Measurements from ENCODE around the gene EPB41L4B. TPM values are rescaled to one million over a fixed set of nuclear protein-coding genes. Genes with fewer than 3 reads are reported as not detected.
"Not testable (repeated sequence)": the region's sequence is repeated elsewhere in the genome, so short reads cannot be mapped to it uniquely, and the experiment has no call there.

Gene EPB41L4B

GRCh38 chr9:109126671-109127070 lies 194.2 kb downstream of the EPB41L4B start:
- not testable (repeated sequence) for H3K4ac ChIP-seq (ENCODE audit: low read depth in 1 of 2, low read length in 2 of 2)

DNA sequence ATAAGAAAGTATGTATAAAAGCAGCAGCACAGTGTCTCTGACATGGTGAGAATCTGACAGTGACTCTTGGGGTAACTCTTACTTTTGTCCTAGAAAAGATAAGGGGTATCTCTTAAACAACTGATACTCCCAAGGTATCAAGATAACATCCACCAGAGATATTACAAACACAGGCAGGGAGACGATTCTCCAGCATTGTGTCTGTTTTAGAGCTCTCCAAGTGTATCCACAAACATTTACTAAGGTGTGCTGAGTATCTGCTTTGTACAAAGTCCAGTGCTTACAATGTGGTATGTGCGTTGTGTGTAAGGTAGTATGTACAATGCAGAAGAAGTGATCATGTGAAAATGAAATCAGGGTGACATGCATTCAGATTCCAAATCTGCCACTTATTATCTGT lies 196.7 kb downstream of the EPB41L4B start:
- Histone ChIP-seq H2BK12ac (ENCODE audit: low read length in 2 of 2) (no peak overlapping the region), H3K9ac (ENCODE audit: low read length) (no peak overlapping the region), H2BK15ac (ENCODE audit: low read depth, poor library complexity, severe bottlenecking) (no peak overlapping the region), H3K14ac (ENCODE audit: low read length in 2 of 2) (no peak overlapping the region), H3K9me3 (ENCODE audit: control insufficient read depth, low read length) (no peaks in the 10 kb centered on the region), H3K27ac (ENCODE audit: low read length, poor library complexity, severe bottlenecking) (no peak overlapping the region), H2BK5ac (ENCODE audit: low read depth, low read length, poor library complexity, severe bottlenecking) (no peak overlapping the region), H4K91ac (ENCODE audit: low read length) (no peak overlapping the region), H3K79me1 (replicated peaks; ENCODE audit: low read length, poor library complexity, severe bottlenecking) (no peaks in the 10 kb centered on the region), H3K18ac (ENCODE audit: low read depth in 1 of 2, low read length in 2 of 2) (no peak overlapping the region), H2AK5ac (ENCODE audit: low read length, severe bottlenecking) (no peak overlapping the region), H3K27me3 (ENCODE audit: control insufficient read depth in 1 of 2, insufficient read depth in 1 of 2, low read length in 2 of 2) (no peaks in the 10 kb centered on the region), H3K4me2 (ENCODE audit: low read length, poor library complexity, severe bottlenecking) (no peak overlapping the region), H3K23ac (ENCODE audit: low read length in 2 of 2) (no peak overlapping the region), H3K4me1 (ENCODE audit: control insufficient read depth, insufficient read depth, low read depth, low read length) (no peaks in the 10 kb centered on the region), H2AFZ (ENCODE audit: low read depth, low read length) (no peak overlapping the region), H4K8ac (ENCODE audit: low read length) (no peak overlapping the region), H3K36me3 (ENCODE audit: control insufficient read depth in 1 of 2, insufficient read depth in 2 of 2, low read depth in 1 of 2, low read length in 2 of 2) (no peaks in the 10 kb centered on the region), H3K4me3 (ENCODE audit: insufficient read depth in 1 of 2, low read depth in 1 of 2, low read length in 2 of 2) (no peak overlapping the region), H2BK120ac (ENCODE audit: low read depth, low read length) (no peak overlapping the region), H3K4ac (ENCODE audit: low read depth in 1 of 2, low read length in 2 of 2) (no peak overlapping the region)
- no peak for DNase-seq
- 100% methylated on average over 1 of the region's 2 CpGs for WGBS

More at GRCh38 chr9:109126671-109127070, 194.2 kb downstream of the EPB41L4B start:
- H2AFZ ChIP-seq (ENCODE audit: low read depth, low read length); H3K4me1 ChIP-seq (ENCODE audit: control insufficient read depth, insufficient read depth, low read depth, low read length); H3K9ac ChIP-seq (ENCODE audit: low read length); H2AK5ac ChIP-seq (ENCODE audit: low read length, severe bottlenecking); H2BK120ac ChIP-seq (ENCODE audit: low read depth, low read length); H2BK5ac ChIP-seq (ENCODE audit: low read depth, low read length, poor library complexity, severe bottlenecking); H3K27me3 ChIP-seq (ENCODE audit: control insufficient read depth in 1 of 2, insufficient read depth in 1 of 2, low read length in 2 of 2); H4K8ac ChIP-seq (ENCODE audit: low read length); H2BK15ac ChIP-seq (ENCODE audit: low read depth, poor library complexity, severe bottlenecking); H2BK12ac ChIP-seq (ENCODE audit: low read length in 2 of 2); H3K4me3 ChIP-seq (ENCODE audit: insufficient read depth in 1 of 2, low read depth in 1 of 2, low read length in 2 of 2); H3K4me2 ChIP-seq (ENCODE audit: low read length, poor library complexity, severe bottlenecking); H3K27ac ChIP-seq (ENCODE audit: low read length, poor library complexity, severe bottlenecking); H3K18ac ChIP-seq (ENCODE audit: low read depth in 1 of 2, low read length in 2 of 2); H4K91ac ChIP-seq (ENCODE audit: low read length); H3K23ac ChIP-seq (ENCODE audit: low read length in 2 of 2); H3K14ac ChIP-seq (ENCODE audit: low read length in 2 of 2); DNase-seq; H3K36me3 ChIP-seq (ENCODE audit: control insufficient read depth in 1 of 2, insufficient read depth in 2 of 2, low read depth in 1 of 2, low read length in 2 of 2); H3K79me1 ChIP-seq (replicated peaks; ENCODE audit: low read length, poor library complexity, severe bottlenecking); H3K9me3 ChIP-seq (ENCODE audit: control insufficient read depth, low read length): not testable (repeated sequence)
- 87% methylated on average over 4 of the region's 4 CpGs for WGBS

GRCh38 chr9:109122726-109123621 lies 197.9 kb downstream of the EPB41L4B start:
- Histone ChIP-seq H2BK120ac (ENCODE audit: low read depth, low read length) (no peak overlapping the region), H3K36me3 (ENCODE audit: control insufficient read depth in 1 of 2, insufficient read depth in 2 of 2, low read depth in 1 of 2, low read length in 2 of 2) (no peaks in the 10 kb centered on the region), H3K4ac (ENCODE audit: low read depth in 1 of 2, low read length in 2 of 2) (no peak overlapping the region), H3K18ac (ENCODE audit: low read depth in 1 of 2, low read length in 2 of 2) (no peak overlapping the region), H2AFZ (ENCODE audit: low read depth, low read length) (no peak overlapping the region), H3K4me1 (ENCODE audit: control insufficient read depth, insufficient read depth, low read depth, low read length) (peaks cover 2% of the 10 kb centered on the region), H3K9me3 (ENCODE audit: control insufficient read depth, low read length) (no peaks in the 10 kb centered on the region), H4K91ac (ENCODE audit: low read length) (no peak overlapping the region), H3K79me1 (replicated peaks; ENCODE audit: low read length, poor library complexity, severe bottlenecking) (no peaks in the 10 kb centered on the region), H2BK12ac (ENCODE audit: low read length in 2 of 2) (no peak overlapping the region), H3K27ac (ENCODE audit: low read length, poor library complexity, severe bottlenecking) (no peak overlapping the region), H3K23ac (ENCODE audit: low read length in 2 of 2) (no peak overlapping the region), H3K9ac (ENCODE audit: low read length) (no peak overlapping the region), H2BK5ac (ENCODE audit: low read depth, low read length, poor library complexity, severe bottlenecking) (no peak overlapping the region), H3K4me3 (ENCODE audit: insufficient read depth in 1 of 2, low read depth in 1 of 2, low read length in 2 of 2) (no peak overlapping the region), H4K8ac (ENCODE audit: low read length) (no peak overlapping the region), H3K27me3 (ENCODE audit: control insufficient read depth in 1 of 2, insufficient read depth in 1 of 2, low read length in 2 of 2) (no peaks in the 10 kb centered on the region), H2AK5ac (ENCODE audit: low read length, severe bottlenecking) (no peak overlapping the region), H3K4me2 (ENCODE audit: low read length, poor library complexity, severe bottlenecking) (no peak overlapping the region), H3K14ac (ENCODE audit: low read length in 2 of 2) (no peak overlapping the region), H2BK15ac (ENCODE audit: low read depth, poor library complexity, severe bottlenecking) (no peak overlapping the region)
- no peak for DNase-seq
- WGBS = 87% methylated on average over 12 of the region's 12 CpGs

Small RNA genes within 50 kb of the gene (small RNA-seq; reads per million reads assigned to genes)
- gene RF00019 (ENCODE audit: low read depth) = not detected
- gene RNU6-984P (ENCODE audit: low read depth) = not detected

Measured in mesenchymal stem cell (in vitro differentiated cells and primary cell).